HG03039 (cell line): ENCODE data around the gene ZCCHC7.
A peak's percentile ranks its signal among the peaks of the same experiment; 100 is the strongest.
"Not testable (repeated sequence)": the region's sequence is repeated elsewhere in the genome, so short reads cannot be mapped to it uniquely, and the experiment has no call there.

Experiments used
- ATAC-seq: cut with Tn5 transposase; IDR thresholded peaks from one replicate; pipeline ENCODE4 v1.9.1; 2021; ENCODE audit warnings: mild to moderate bottlenecking, moderate library complexity; ENCODE audit not compliant: unreplicated experiment

Gene ZCCHC7

DNA sequence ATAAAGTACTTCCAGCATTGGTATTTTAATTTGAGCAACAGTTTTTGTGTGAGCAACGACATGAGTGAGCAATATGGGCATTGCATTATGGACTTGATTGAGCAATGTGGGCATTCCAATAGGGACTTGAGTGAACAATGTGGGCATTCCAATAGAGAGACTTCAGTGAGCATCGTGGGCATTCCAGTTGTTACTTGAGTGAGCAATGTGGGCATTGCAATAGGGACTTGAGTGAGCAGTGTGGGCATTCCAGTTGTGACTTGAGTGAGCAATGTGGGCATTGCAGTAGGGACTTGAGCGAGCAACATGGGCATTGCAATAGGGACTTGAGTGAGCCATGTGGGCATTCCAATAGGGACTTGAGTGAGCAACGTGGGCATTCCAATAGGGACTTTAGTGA, 52.2 kb downstream of the ZCCHC7 start:
- no peak for ATAC-seq

DNA sequence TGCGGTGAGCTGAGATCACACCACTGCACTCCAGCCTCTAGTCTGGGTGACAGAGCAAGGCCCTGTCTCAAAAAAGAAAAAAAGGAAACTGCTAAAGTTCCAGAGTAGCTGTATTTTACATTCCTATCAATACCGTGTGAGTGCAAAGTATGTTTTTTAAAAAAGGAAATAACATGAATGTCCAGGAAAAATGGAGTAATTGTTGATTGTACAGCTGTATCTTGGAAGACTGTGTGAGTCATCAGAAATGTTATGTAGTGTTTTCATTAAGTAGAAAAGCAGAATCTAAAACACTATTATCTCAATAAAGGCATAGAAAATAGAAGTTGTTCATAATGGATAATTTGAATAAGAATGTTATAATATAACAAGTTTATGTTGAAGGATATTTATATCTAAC, 53.9 kb downstream of the ZCCHC7 start:
- ATAC-seq = no peak

DNA sequence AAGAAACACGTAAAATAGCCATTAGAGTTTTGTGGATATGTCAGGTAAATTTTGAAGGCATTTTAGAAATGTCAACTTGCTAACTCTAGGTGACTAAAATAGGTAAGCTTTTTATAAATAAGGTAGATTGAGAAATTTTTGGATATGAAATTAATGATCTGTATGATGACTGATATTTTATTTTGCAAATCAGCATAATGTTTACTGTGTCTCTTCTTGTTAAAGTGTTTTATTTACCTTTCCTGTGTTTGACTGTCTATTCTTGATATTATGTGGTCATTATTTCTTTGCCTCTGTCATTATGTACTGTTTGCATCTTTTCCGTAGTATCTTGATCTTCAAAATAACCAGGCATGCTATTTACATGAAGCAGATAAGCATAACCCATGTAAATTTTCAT, 58.4 kb downstream of the ZCCHC7 start:
- no peak for ATAC-seq

GRCh38 chr9:37179576-37179975, 59.2 kb downstream of the ZCCHC7 start:
- no peak for ATAC-seq

DNA sequence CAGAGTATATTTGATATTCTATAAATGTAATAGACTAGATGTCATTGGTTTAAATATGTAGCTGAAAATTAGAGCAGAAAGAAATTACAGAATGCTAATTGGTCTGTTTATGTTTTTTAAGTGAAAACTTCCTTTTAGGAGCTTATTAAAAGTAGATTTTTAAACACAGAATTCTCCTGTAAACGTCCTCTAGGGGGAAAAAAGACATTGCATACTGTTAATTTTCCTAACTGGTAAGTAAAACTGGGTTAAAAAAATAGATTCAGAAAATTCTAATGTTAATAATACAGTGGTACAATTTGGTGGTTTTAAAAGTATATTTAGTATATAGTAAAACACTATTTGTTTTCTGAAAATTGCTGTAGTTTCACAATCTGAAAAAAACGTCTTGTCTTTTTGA, 59.8 kb downstream of the ZCCHC7 start:
- ATAC-seq = no peak

- ATAC-seq = no peak
Observed at GRCh38 chr9:37182718-37183117, 62.3 kb downstream of the ZCCHC7 start.

DNA sequence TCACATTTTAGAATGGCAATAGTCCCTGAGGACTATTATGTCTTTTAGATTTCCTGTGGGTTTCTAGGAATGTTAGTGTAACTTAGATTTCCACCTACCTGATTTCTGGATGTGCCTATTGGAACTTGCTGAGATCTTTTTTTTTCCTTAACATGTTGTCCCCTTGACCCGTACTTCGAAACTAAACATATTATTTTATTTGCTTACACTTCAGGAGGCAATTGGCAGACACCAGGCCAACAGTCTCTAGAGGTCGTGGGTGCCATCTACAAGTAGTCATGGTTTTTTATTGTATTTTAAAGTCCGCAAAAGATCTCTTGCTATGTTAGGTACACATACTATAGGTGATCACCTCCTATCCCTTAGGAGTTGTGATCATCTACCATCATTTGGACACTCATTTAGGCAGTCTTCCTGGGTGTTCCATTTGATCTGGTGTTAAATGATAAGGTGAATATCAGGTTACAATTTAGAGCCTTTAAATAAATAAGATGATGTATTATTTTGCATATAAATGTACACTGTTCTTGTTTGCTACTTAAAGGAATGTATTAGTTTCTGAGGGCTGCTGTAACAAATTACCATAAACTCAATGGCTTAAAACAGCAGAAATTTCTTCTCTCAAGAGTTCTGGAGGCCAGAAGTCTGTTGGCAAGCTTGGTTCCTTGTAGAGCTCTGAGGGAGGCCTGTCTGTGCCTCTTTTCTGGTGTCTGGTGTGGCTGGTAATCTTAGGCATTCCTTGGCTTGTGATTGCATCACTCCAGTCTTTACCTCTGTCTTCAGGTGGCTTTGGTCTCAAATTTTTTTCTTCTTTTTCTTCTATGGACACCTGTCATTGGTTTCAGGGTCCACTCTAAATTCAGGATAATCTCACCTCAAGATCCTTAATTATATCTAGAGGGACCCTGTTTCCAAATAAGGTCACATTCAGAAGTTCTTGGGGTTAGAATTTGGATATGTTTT, 64.8 kb downstream of the ZCCHC7 start:
- no peak for ATAC-seq

DNA sequence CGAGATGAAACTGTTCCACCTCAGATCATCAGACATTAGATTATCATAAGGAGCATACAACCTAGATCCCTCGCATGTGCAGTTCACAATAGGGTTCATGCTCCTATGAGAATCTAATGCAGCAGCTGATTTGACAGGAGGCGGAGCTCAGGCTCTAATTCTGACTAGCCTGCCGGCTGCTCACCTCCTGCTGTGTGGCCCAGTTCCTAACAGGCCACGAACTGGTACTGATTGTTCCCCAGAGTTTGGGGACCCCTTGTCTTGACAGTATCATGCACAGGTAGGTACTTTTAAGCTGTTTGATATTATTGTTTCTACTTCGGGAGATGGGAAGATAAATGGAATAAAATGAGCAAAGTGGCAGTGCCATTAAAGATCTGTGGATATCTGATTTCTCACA, 66.9 kb downstream of the ZCCHC7 start:
- ATAC-seq = peak; percentile 63

DNA sequence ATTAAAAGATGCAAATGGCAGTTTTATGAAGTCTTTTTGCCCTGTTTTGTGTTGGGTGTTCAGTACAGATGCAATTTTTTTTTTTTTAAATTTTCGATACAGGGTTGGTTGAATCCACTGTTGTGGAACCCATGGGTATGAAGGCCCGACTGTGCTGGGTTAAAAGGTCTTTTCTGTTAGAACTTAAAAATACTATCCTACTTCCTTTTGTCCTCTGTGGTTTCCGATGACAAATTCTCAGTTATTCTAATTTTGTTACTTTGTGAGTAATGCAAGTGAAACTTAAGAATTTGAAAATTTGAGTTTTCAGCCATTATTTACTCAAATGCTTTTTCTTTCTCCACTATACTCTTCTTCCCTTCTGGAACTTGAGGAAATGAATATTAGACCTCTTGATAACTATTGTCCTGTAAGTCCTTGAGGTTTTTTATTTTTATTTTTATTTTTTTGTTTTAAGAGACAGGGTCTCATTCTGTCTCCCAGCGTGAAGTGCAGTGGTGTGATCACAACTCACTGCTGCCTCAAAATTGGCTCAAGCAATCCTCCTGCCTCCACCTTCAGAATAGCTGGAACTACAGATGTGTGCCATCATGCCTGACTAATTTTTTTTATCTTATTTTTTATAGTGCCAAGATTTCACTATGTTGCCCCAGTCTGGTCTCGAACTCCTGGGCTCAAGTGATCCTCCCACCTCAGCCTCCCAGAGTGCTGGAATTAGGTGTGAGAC, 67.5 kb downstream of the ZCCHC7 start:
- ATAC-seq = peak; percentile 56

GRCh38 chr9:37190739-37191138, 70.4 kb downstream of the ZCCHC7 start:
- not testable (repeated sequence) for ATAC-seq

DNA sequence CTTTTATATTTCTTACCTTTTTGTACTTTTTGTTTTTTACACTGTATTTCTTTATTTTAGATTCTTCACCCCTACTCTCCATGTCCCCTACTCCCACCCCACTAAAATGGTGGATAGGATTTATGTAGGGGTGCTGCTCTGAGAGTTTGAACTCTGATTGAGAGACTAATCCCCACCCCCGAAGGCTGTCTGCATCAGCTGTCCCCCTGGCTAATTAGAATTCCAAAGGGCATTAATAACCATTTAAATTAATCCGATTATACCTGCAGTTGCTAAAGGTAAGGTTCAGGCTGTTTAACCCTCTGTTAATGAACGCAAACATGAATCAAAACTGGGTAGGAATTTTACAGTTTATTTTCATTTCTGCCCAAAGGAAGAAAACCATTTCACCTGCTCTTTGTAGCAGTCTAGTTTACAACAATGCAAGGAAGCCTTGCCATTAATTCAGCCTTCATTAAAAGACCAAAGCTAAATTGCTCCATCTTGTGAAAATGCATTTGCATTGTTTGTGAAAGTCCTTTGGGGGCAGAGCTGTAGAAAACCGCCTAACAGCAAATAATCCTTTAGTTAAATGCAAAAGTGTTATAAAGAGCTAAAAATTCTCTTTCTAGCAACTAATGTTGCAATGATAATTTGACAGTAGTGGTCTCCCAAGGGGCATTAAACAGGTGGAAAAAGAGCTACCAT, 71.2 kb downstream of the ZCCHC7 start:
- no peak for ATAC-seq

DNA sequence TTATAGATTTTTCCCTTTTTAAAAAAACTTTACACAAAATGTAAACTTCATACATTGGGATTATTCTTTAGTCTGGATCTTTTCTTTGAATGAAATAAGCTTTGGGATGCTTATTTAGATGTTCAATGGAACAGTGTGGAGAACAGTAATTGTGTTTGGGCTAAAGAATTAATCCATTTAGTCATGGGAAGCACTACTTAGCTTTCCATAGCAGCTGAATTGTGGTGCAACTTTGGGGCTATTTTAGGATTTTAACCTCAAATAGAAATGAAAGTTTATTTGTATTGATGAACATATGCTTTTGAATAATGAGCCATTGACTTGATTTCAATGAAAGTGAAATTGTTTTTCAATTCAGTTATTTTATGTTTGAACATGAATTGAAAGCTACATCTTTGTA, 72.4 kb downstream of the ZCCHC7 start:
- no peak for ATAC-seq

DNA sequence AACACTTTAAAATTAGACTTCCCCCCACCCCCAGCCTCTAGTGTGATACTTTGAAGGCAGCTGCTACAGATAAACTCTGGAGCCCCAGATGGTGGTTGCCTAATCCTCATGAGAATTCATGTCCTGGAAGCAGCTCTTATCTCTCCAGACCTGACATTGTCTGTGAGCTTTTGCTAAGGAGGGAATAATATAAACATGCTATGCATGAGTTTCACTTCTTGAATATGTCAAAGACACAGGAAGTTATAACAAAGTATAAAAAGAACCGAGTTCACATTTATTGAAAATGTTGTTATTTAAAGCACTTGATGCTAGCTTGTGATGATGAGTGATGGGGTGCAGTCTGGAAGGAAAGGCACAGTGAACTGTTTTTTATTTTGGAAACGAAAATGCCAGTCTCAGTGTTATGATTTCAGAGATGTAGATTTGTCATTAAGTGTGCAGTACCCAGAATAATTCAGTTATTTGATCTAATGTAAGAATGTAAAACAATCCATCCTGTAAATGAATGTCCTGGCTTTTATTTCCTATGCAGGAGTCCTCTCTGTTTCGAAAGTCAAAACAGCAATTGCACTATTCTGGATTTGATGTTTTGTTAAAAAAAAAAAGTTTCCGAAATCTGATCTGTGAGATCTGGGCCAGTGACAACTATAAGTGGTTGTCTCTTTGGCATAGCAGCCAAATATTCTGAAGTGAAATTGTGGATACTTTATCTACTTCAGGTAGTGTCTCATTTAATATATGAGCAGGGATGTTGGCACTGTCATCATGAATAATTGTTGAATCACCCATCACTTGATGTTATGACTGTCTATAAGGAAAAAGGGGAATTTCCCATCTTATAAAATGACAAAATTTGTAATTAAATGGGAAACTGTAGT, 77.0 kb downstream of the ZCCHC7 start:
- ATAC-seq = no peak

DNA sequence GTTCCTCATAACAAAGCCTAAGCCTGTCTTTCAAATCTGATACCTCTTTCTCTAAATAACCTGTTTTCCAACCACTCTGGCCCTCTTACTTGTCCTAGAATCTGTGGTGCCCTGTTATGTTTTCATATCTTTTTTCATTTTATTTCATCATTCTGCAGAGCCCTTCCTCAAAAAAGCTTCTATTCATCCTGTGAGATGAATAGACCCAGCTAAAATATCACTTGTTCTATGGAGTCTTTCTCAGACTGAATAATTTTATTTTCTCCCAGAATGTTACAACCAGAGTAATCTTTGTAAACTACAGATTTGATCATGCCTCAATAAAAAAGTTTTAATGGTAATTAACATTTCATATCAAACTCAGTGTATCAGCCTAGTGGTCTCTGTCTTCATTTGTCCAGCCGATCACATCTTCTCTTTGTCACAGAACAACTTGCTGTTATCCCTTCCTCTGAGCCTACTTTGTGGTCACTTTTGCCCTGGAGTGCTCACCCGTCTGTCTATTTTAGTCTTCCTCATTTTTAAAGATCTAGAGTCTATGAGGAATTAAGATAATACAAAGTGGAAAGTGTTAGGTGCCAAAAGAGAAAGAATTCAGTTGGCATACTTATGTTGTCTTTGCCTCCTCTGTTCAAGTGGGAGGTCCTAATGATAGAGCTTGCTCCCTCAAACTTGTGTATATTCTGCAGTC, 77.8 kb downstream of the ZCCHC7 start:
- ATAC-seq = no peak

DNA sequence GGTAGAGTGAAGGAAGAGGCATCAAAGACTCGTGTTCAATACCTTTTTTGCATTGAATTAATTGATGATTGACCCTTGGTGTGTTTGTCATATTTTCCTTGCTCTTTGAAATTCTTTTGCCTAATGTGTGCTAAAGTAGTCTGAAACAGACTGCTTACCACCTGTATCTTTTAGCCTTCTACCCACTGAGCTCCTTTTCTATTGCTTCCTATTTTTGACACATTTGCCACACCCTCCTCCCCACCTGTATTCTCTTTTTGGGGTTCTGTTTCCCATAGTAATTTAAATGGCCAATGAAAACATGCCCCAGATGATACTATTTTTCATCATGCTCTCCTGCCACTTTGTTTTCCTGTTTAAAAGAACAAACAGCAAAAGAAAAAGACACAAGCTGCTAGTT, 78.5 kb downstream of the ZCCHC7 start:
- no peak for ATAC-seq

- no peak for ATAC-seq
Observed at GRCh38 chr9:37200433-37201005, 80.1 kb downstream of the ZCCHC7 start.

DNA sequence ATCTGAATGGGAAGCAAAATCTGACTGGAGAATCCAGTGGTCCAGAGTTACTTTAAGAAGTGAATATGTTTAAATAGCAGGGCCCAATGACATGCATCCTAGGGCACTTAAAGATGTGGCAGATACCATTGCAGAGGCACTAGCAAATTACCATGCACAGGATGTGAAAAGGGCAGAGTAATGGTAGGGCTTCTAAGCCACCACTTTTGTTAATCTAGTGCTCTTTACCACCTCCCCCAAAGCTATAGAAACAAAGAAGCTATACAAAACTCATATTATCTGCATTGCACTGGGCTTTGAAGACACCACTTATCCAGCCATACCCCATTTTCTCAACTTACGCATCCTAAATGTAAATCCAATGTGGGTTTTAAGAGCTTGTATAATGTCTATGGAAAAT, 81.2 kb downstream of the ZCCHC7 start:
- no peak for ATAC-seq

GRCh38 chr9:37202091-37202490, 81.7 kb downstream of the ZCCHC7 start:
- no peak for ATAC-seq

DNA sequence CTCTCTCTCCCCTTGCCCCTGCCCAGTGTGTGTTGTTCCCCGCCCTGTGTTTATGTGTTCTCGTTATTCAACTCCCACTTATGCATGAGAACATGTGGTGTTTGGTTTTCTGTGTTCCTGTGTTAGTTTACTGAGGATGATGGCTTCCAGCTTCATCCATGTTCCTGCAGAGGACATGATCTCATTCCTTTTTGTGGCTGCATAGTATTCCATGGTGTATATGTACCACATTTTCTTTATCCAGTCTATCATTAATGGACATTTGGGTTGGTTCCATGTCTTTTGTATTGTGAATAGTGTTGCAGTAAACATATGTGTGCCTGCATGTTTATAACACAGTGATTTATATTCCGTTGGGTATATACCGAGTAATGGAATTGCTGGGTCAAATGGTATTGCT, 83.1 kb downstream of the ZCCHC7 start:
- ATAC-seq = not testable (repeated sequence)
